HL-60 (cell line): Measurements from ENCODE around the gene ACVRL1.

Experiments
- GABPA ChIP-seq: IDR thresholded peaks from 2 replicates; pipeline ENCODE4 v1.6.1; 2012; ENCODE audit warnings: low read depth
- POLR2AphosphoS5 ChIP-seq: IDR thresholded peaks from 2 replicates; pipeline ENCODE4 v1.6.1; 2012; ENCODE audit warnings: low read depth
- REST ChIP-seq: IDR thresholded peaks from 2 replicates; pipeline ENCODE4 v1.6.1; 2012; ENCODE audit warnings: low read depth; ENCODE audit not compliant: insufficient replicate concordance
- SPI1 ChIP-seq: IDR thresholded peaks from 2 replicates; pipeline ENCODE4 v1.6.1; 2012; ENCODE audit warnings: low read depth, mild to moderate bottlenecking, borderline replicate concordance
- TF ChIP-seq, protein P1 (sequence below): IDR thresholded peaks from one replicate; pipeline ENCODE4 v1.5.1; 2011; ENCODE audit warnings: low read length, control low read depth, inconsistent platforms; ENCODE audit not compliant: insufficient read depth

- TF ChIP-seq, protein P1, sequence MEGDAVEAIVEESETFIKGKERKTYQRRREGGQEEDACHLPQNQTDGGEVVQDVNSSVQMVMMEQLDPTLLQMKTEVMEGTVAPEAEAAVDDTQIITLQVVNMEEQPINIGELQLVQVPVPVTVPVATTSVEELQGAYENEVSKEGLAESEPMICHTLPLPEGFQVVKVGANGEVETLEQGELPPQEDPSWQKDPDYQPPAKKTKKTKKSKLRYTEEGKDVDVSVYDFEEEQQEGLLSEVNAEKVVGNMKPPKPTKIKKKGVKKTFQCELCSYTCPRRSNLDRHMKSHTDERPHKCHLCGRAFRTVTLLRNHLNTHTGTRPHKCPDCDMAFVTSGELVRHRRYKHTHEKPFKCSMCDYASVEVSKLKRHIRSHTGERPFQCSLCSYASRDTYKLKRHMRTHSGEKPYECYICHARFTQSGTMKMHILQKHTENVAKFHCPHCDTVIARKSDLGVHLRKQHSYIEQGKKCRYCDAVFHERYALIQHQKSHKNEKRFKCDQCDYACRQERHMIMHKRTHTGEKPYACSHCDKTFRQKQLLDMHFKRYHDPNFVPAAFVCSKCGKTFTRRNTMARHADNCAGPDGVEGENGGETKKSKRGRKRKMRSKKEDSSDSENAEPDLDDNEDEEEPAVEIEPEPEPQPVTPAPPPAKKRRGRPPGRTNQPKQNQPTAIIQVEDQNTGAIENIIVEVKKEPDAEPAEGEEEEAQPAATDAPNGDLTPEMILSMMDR = peak; percentile 23
- TF ChIP-seq SPI1 (no peak), REST (no peak), POLR2AphosphoS5 (no peak), GABPA (no peak)
These were observed 19.4 kb downstream of the ACVRL1 start for GRCh38 chr12:51926718-51927117.
